ENCODE data around the gene CUBN. TPM values are rescaled to one million over a fixed set of nuclear protein-coding genes. Genes with fewer than 3 reads are reported as not detected.

Gene CUBN
- total and polyA plus RNA-seq, 12 donors: 0.41 to 9.3 (median 1.3) TPM

- WGBS, 4 donors: 49 to 66% (median 61%) methylated on average over 7 of the region's 7 CpGs
- TF ChIP-seq POLR2A (IDR thresholded peaks at IDR 0.05) (no peak), CTCF (IDR thresholded peaks at IDR 0.05) (no peak)
- H3K4me1 ChIP-seq (replicated peaks in 1 of 2): peaks cover 8 to 34% of the 10 kb centered on the region in 2 donors
Observed at GRCh38 chr10:17025444-17026295, 103.9 kb downstream of the CUBN start.

DNA sequence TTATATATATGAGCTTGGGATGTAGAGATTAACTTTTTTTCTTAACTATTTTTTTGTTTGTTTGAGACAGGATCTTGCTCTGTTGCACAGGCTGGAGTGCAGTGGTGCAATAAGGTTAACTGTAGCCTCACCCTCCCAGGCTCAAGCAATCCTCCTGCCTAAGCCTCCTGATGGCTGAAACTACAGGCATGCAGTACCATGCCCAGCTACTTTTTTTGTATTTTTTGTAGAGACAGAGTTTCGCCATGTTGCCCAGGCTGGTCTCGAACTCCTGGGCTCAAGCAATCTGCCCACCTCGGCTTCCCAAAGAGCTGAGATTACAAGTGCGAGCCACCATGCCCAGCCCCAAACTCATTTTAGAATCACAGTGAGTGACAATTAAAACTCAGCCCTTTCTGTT lies 105.2 kb downstream of the CUBN start:
- Histone ChIP-seq H3K27me3 (no peaks in the 10 kb centered on the region), H3K9me3 (replicated peaks in 1 of 3) (no peaks in the 10 kb centered on the region), H3K4me1 (replicated peaks in 1 of 2) (peaks cover 3 to 26% of the 10 kb centered on the region in 2 donors), H3K36me3 (replicated peaks in 1 of 2) (no peaks in the 10 kb centered on the region), H3K4me3 (no peak overlapping the region), H3K27ac (no peak overlapping the region)
- TF ChIP-seq POLR2A (IDR thresholded peaks at IDR 0.05) (no peak), CTCF (IDR thresholded peaks at IDR 0.05) (no peak)
- DNase-seq: no peak
- 96 to 100% (median 97%) methylated on average over 4 of the region's 4 CpGs for WGBS, 4 donors
- intact Hi-C loops (cut with DNase I): loop anchor here in 1 of 2 donors (10.0 kb wide), 1 partner anchor 170 kb away; no protein-coding TSS in a partner anchor

More at GRCh38 chr10:17025444-17026295, 103.9 kb downstream of the CUBN start:
- Histone ChIP-seq H3K27ac (no peak overlapping the region), H3K9me3 (replicated peaks in 1 of 3) (no peaks in the 10 kb centered on the region), H3K4me3 (no peak overlapping the region), H3K36me3 (replicated peaks in 1 of 2) (no peaks in the 10 kb centered on the region), H3K27me3 (no peaks in the 10 kb centered on the region)
- DNase-seq: peak in 2 of 7 donors; percentile 62 to 70
- intact Hi-C loops (cut with DNase I): loop anchor here in 1 of 2 donors (10.0 kb wide), 1 partner anchor 169 kb away; no protein-coding TSS in a partner anchor

DNA sequence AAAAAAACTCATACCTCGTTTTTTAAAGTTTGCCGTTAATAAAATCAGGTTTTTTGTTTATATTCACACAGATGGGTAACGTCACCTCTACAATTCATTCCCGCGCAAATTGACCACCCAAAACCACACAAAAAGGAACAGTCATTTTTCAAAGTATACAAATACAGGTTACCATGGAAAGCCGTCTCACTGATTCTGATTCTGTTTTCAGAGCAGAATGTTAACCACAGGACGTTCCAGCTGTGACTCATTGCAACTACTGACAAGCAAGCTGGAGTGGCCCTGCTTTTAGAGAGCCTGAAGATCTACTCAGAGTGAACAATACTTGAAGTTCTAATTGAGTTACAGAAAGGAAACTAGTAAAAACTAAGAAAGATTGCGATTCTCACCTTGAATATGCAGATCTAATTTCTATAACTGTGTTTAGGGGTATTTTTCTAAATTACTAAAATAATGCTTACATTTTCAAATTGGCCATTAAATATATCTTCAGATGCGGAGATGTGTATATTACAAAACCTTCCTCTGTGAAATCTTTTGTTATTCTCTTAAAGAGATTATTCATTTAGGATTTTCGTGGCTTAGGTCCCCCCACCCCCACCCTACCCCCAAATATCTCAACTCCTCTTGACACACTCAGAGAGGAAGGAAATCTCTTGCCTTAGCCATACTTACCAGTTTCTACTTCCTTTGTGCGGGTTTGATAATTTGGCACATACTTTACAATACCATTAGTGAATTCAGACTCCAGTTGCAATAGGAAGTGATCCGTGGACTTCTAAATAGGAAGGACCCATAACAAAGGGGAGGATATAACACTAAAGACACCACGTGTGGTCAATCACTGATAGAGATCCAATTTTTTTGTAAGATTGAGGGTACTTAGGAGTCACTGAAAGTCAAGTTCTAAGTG lies 106.0 kb downstream of the CUBN start:
- Histone ChIP-seq H3K27ac (peak overlapping the region in 3 of 5 donors; percentile 1 to 37 (median 36)), H3K9me3 (replicated peaks in 1 of 3) (no peaks in the 10 kb centered on the region), H3K27me3 (no peaks in the 10 kb centered on the region), H3K4me3 (no peak overlapping the region), H3K36me3 (replicated peaks in 1 of 2) (no peaks in the 10 kb centered on the region), H3K4me1 (replicated peaks in 1 of 2) (peaks cover 0 to 18% of the 10 kb centered on the region in 2 donors)
- peak in 6 of 7 donors; percentile 56 to 84 (median 71) for DNase-seq
- intact Hi-C loops (cut with DNase I): loop anchor here in 1 of 2 donors (10.0 kb wide), 1 partner anchor 171 kb away; no protein-coding TSS in a partner anchor
- TF ChIP-seq CTCF (IDR thresholded peaks at IDR 0.05) (no peak), POLR2A (IDR thresholded peaks at IDR 0.05) (peak in 1 of 2 donors; percentile 58)
- WGBS, 4 donors: 39 to 57% (median 49%) methylated on average over 13 of the region's 13 CpGs
